D721Med (cell line): ENCODE measurements around the gene BASP1.
"Not testable (repeated sequence)": the region's sequence is repeated elsewhere in the genome, so short reads cannot be mapped to it uniquely, and the experiment has no call there.

ENCODE experiments used
- DNase-seq: peaks from one replicate; pipeline ENCODE4 v3.0.0; 2011; ENCODE audit warnings: low spot score; ENCODE audit not compliant: insufficient read length
- FAIRE-seq: peaks from 2 replicates; lab custom pipeline; 2011; peaks lifted over from hg19 to GRCh38; lab: Jason Lieb, UNC
- CTCF ChIP-seq: IDR thresholded peaks from 2 replicates; pipeline ENCODE4 v1.5.1; 2012; ENCODE audit warnings: mild to moderate bottlenecking, control low read depth; ENCODE audit not compliant: insufficient read depth; ENCODE audit errors: missing control alignments

Gene BASP1

GRCh38 chr5:17252543-17252942, 35.1 kb downstream of the BASP1 start:
- no peak for TF ChIP-seq CTCF
- DNase-seq (no peak), FAIRE-seq (no peak)

- FAIRE-seq (no peak), DNase-seq (no peak)
- TF ChIP-seq CTCF: no peak
These were observed 38.1 kb downstream of the BASP1 start for GRCh38 chr5:17255471-17256021.

GRCh38 chr5:17256171-17256570, 38.7 kb downstream of the BASP1 start:
- no peak for TF ChIP-seq CTCF
- FAIRE-seq (no peak), DNase-seq (no peak)

GRCh38 chr5:17256839-17257238, 39.4 kb downstream of the BASP1 start:
- TF ChIP-seq CTCF: no peak

GRCh38 chr5:17257705-17258273, 40.4 kb downstream of the BASP1 start:
- DNase-seq (no peak), FAIRE-seq (no peak)
- no peak for TF ChIP-seq CTCF

More at GRCh38 chr5:17256839-17257238, 39.4 kb downstream of the BASP1 start:
- FAIRE-seq: no peak
- DNase-seq: no peak

- no peak for TF ChIP-seq CTCF
- no peak for FAIRE-seq
- no peak for DNase-seq
These were observed 41.0 kb downstream of the BASP1 start for GRCh38 chr5:17258431-17258830.

- not testable (repeated sequence) for DNase-seq, FAIRE-seq
These were observed 41.6 kb downstream of the BASP1 start for GRCh38 chr5:17259012-17259411.
